Hematopoietic multipotent progenitor cell treated with erythropoietin and hydrocortisone succinate and interleukin-3 and kit ligand, for 8 days (in vitro differentiated cells): ENCODE results near the gene AREG.

Experiments used
- DNase-seq: peaks from one replicate; pipeline ENCODE4 v3.0.0-alpha.2; 2015

The AREG gene

GRCh38 chr4:74433541-74434172 is 11.3 kb upstream of the AREG start:
- DNase-seq = no peak

- DNase-seq = no peak
Observed at GRCh38 chr4:74435296-74435695, 9.6 kb upstream of the AREG start.

- peak; percentile 39 for DNase-seq
Observed at GRCh38 chr4:74437866-74438265, 7.1 kb upstream of the AREG start.

- no peak for DNase-seq
Observed at GRCh38 chr4:74438661-74439060, 6.3 kb upstream of the AREG start.

GRCh38 chr4:74439952-74440351 is 5.0 kb upstream of the AREG start:
- no peak for DNase-seq

- no peak for DNase-seq
Observed at GRCh38 chr4:74440356-74440755, 4.6 kb upstream of the AREG start.

GRCh38 chr4:74441744-74442143 is 3.2 kb upstream of the AREG start:
- no peak for DNase-seq

GRCh38 chr4:74446193-74446868 is 1.4 kb downstream of the AREG start:
- DNase-seq = no peak

GRCh38 chr4:74446896-74447295 is 2.0 kb downstream of the AREG start:
- DNase-seq = no peak

GRCh38 chr4:74447636-74448233 is 2.8 kb downstream of the AREG start:
- no peak for DNase-seq

- DNase-seq = no peak
Observed at GRCh38 chr4:74449571-74450297, 4.8 kb downstream of the AREG start.

GRCh38 chr4:74450298-74450683 is 5.4 kb downstream of the AREG start:
- no peak for DNase-seq

- peak; percentile 44 for DNase-seq
Observed at GRCh38 chr4:74451214-74451661, 6.3 kb downstream of the AREG start.

GRCh38 chr4:74453037-74453635 is 8.2 kb downstream of the AREG start:
- peak; percentile 92 for DNase-seq

- no peak for DNase-seq
Observed at GRCh38 chr4:74453829-74454742, 9.2 kb downstream of the AREG start.

GRCh38 chr4:74455361-74456055 is 10.6 kb downstream of the AREG start:
- DNase-seq = no peak

GRCh38 chr4:74456056-74456744 is 11.3 kb downstream of the AREG start:
- DNase-seq = no peak

- DNase-seq = no peak
Observed at GRCh38 chr4:74456849-74457395, 12.0 kb downstream of the AREG start.

- DNase-seq = no peak
Observed at GRCh38 chr4:74460833-74461232, 15.9 kb downstream of the AREG start.

GRCh38 chr4:74463123-74463522 is 18.2 kb downstream of the AREG start:
- DNase-seq = no peak

GRCh38 chr4:74464291-74464690 is 19.4 kb downstream of the AREG start:
- no peak for DNase-seq
